ENCODE results near the gene SPANXC.

SPANXC gene

DNA sequence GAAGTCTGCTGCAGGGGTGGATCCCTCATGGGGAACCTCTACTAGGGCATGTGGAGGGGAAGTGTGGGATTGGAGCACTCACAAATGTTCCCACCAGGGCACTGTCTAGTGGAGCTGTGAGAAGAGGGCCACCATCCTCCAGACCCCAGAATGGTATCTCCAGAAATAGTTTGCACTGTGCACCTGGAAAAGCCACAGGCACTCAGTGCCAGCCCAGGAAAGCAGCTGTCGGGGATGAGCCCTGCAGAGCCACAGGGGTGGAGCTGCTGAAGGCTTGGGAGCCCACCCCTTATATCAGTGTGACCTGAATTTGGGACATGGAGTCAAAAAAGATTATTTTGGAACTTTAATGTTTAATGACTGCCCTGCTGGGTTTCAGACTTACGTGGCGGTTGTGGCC, 40.4 kb downstream of the SPANXC start:
- DNase-seq (ENCODE audit: low spot score), result no peak
- ChIA-PET CTCF (no interaction called here), POLR2A (ENCODE audit: low non-redundant PET) (no interaction called here)
- TF ChIP-seq, protein P1, sequence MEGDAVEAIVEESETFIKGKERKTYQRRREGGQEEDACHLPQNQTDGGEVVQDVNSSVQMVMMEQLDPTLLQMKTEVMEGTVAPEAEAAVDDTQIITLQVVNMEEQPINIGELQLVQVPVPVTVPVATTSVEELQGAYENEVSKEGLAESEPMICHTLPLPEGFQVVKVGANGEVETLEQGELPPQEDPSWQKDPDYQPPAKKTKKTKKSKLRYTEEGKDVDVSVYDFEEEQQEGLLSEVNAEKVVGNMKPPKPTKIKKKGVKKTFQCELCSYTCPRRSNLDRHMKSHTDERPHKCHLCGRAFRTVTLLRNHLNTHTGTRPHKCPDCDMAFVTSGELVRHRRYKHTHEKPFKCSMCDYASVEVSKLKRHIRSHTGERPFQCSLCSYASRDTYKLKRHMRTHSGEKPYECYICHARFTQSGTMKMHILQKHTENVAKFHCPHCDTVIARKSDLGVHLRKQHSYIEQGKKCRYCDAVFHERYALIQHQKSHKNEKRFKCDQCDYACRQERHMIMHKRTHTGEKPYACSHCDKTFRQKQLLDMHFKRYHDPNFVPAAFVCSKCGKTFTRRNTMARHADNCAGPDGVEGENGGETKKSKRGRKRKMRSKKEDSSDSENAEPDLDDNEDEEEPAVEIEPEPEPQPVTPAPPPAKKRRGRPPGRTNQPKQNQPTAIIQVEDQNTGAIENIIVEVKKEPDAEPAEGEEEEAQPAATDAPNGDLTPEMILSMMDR (conservative IDR thresholded peaks at IDR 0.05; ENCODE audit: low read depth), result no peak
- no peak overlapping the region for H3K27ac ChIP-seq

Data from RWPE1 (cell line).